ENCODE measurements around the gene SOD2. TPM values are rescaled to one million over a fixed set of nuclear protein-coding genes. Genes with fewer than 3 reads are reported as not detected.
"Not testable (repeated sequence)": the region's sequence is repeated elsewhere in the genome, so short reads cannot be mapped to it uniquely, and the experiment has no call there.

The SOD2 gene
- polyA plus RNA-seq, 1 of the 3 experiments (the other 2 are of a cell fraction): 26.8 TPM

GRCh38 chr6:159691133-159691962 is 1.7 kb downstream of the SOD2 start:
- H3K9me3 ChIP-seq: no peaks in the 10 kb centered on the region
- POLR2A ChIA-PET: no interaction called here
- peak; percentile 51 for DNase-seq
- peak; percentile 79 for TF ChIP-seq RAD21 (IDR thresholded peaks at IDR 0.05; ENCODE audit: low read length)
- peak; percentile 87 for TF ChIP-seq CTCF (IDR thresholded peaks at IDR 0.05)
- TF ChIP-seq JUND (IDR thresholded peaks at IDR 0.05): no peak
- TF ChIP-seq SMC3 (IDR thresholded peaks at IDR 0.05; ENCODE audit: low read depth, low read length): peak; percentile 49
- H3K4me2 ChIP-seq: peak overlapping the region; percentile 97
- H3K4me1 ChIP-seq (ENCODE audit: control insufficient read depth in 1 of 2, insufficient read depth in 2 of 2, low read depth in 1 of 2, low read length in 1 of 2): peaks cover 5 to 10% of the 10 kb centered on the region in 2 experiments; a peak in 3 of 4 replicates
- no peaks in the 10 kb centered on the region for H3K9me2 ChIP-seq
- H3F3A ChIP-seq (replicated peaks; ENCODE audit: insufficient read depth): peaks cover 4% of the 10 kb centered on the region
- WGBS (ENCODE audit: low lambda C conversion rate): 14% methylated on average over 11 of the region's 11 CpGs
- H3K36me3 ChIP-seq (replicated peaks in 1 of 2; ENCODE audit: control insufficient read depth in 1 of 2, insufficient read depth in 2 of 2, low read length in 1 of 2): peaks cover 4 to 10% of the 10 kb centered on the region in 2 experiments
- 0 out of 2 replicates have a peak overlapping the region, but pooled peaks have one; percentile 69 for H2AFZ ChIP-seq (ENCODE audit: low read depth)
- H3K27ac ChIP-seq (ENCODE audit: low read depth in 2 of 2, low read length in 1 of 2): peak overlapping the region; percentile 33 to 48; a peak in 2 of 4 replicates
- peaks cover 54% of the 10 kb centered on the region for H3K79me2 ChIP-seq (ENCODE audit: insufficient read depth)
- H3K27me3 ChIP-seq (ENCODE audit: insufficient read depth): no peaks in the 10 kb centered on the region
- no peaks in the 10 kb centered on the region; the same call in 1 of the 2 replicates for H4K20me1 ChIP-seq (ENCODE audit: insufficient read depth)
- H3K4me3 ChIP-seq (ENCODE audit: low read depth in 2 of 2, low read length in 1 of 2): peak overlapping the region; percentile 74 to 80; a peak in 3 of 4 replicates
- H3K9ac ChIP-seq: peak overlapping the region; percentile 77; the same call in 1 of the 2 replicates
- CTCF ChIA-PET: interaction anchor here (0.6 to 4.4 kb wide), 31 partner anchors 8 to 542 kb away, joined by 3 to 24 read pairs (median 3); partner anchors contain the start of genes MRPL18, TCP1 and WTAP

GRCh38 chr6:159690135-159690534 is 2.9 kb downstream of the SOD2 start:
- H3K4me2 ChIP-seq; H2AFZ ChIP-seq (ENCODE audit: low read depth); H3K27me3 ChIP-seq (ENCODE audit: insufficient read depth); H4K20me1 ChIP-seq (ENCODE audit: insufficient read depth); H3F3A ChIP-seq (replicated peaks; ENCODE audit: insufficient read depth); H3K9ac ChIP-seq; H3K4me3 ChIP-seq (ENCODE audit: low read depth in 2 of 2, low read length in 1 of 2); H3K9me3 ChIP-seq; POLR2A ChIA-PET; H3K4me1 ChIP-seq (ENCODE audit: control insufficient read depth in 1 of 2, insufficient read depth in 2 of 2, low read depth in 1 of 2, low read length in 1 of 2); H3K27ac ChIP-seq (ENCODE audit: low read depth in 2 of 2, low read length in 1 of 2); DNase-seq; H3K9me2 ChIP-seq: not testable (repeated sequence)
- H3K79me2 ChIP-seq (ENCODE audit: insufficient read depth): peaks cover 54% of the 10 kb centered on the region
- WGBS (ENCODE audit: low lambda C conversion rate): 97% methylated on average over 13 of the region's 13 CpGs
- CTCF ChIA-PET: interaction anchor here (1.0 to 4.4 kb wide), 7 partner anchors 8 to 163 kb away, joined by 3 to 24 read pairs (median 5); partner anchors contain the start of gene WTAP
- H3K36me3 ChIP-seq (replicated peaks in 1 of 2; ENCODE audit: control insufficient read depth in 1 of 2, insufficient read depth in 2 of 2, low read length in 1 of 2): peaks cover 4 to 17% of the 10 kb centered on the region in 2 experiments

- Histone ChIP-seq H3K36me3 (replicated peaks in 1 of 2; ENCODE audit: control insufficient read depth in 1 of 2, insufficient read depth in 2 of 2, low read length in 1 of 2) (peaks cover 6 to 26% of the 10 kb centered on the region in 2 experiments), H3K4me1 (ENCODE audit: control insufficient read depth in 1 of 2, insufficient read depth in 2 of 2, low read depth in 1 of 2, low read length in 1 of 2) (peaks cover 3 to 10% of the 10 kb centered on the region in 2 experiments; a peak in 3 of 4 replicates), H3K9me2 (no peaks in the 10 kb centered on the region), H3K9ac (no peak overlapping the region), H3F3A (replicated peaks; ENCODE audit: insufficient read depth) (peaks cover 2% of the 10 kb centered on the region), H3K79me2 (ENCODE audit: insufficient read depth) (peaks cover 54% of the 10 kb centered on the region), H3K27ac (ENCODE audit: low read depth in 2 of 2, low read length in 1 of 2) (no peak overlapping the region), H4K20me1 (ENCODE audit: insufficient read depth) (no peaks in the 10 kb centered on the region; the same call in 1 of the 2 replicates), H3K4me3 (ENCODE audit: low read depth in 2 of 2, low read length in 1 of 2) (no peak overlapping the region), H3K4me2 (no peak overlapping the region), H3K9me3 (no peaks in the 10 kb centered on the region), H3K27me3 (ENCODE audit: insufficient read depth) (no peaks in the 10 kb centered on the region), H2AFZ (ENCODE audit: low read depth) (no peak overlapping the region)
- DNase-seq: no peak
- ChIA-PET POLR2A (no interaction called here), CTCF (interaction anchor here (1.0 kb wide), 1 partner anchor 96 kb away, joined by 3 read pairs; no protein-coding TSS in a partner anchor)
- WGBS (ENCODE audit: low lambda C conversion rate): 86% methylated on average over 6 of the region's 6 CpGs
- TF ChIP-seq TCF12 (IDR thresholded peaks at IDR 0.05) (no peak), TEAD4 (IDR thresholded peaks at IDR 0.05; ENCODE audit: borderline replicate concordance, insufficient read depth) (no peak), YY1 (IDR thresholded peaks at IDR 0.05; ENCODE audit: low read depth) (no peak), CHD2 (IDR thresholded peaks at IDR 0.05; ENCODE audit: low read length, partially characterized antibody) (no peak), GATA2 (CRISPR knock-in tag; IDR thresholded peaks at IDR 0.05) (no peak), NFIC (IDR thresholded peaks at IDR 0.05; ENCODE audit: borderline replicate concordance) (no peak), RCOR1 (IDR thresholded peaks at IDR 0.05; ENCODE audit: low read length) (no peak), EZH2phosphoT487 (IDR thresholded peaks at IDR 0.05; ENCODE audit: borderline replicate concordance, low read depth) (no peak), FOSL2 (IDR thresholded peaks at IDR 0.05; ENCODE audit: borderline replicate concordance, low read depth) (no peak), RAD21 (IDR thresholded peaks at IDR 0.05; ENCODE audit: low read length) (no peak), EP300 (IDR thresholded peaks at IDR 0.05; ENCODE audit: borderline replicate concordance in 1 of 2, low read depth in 1 of 2, low read length in 1 of 2) (no peak), FOXM1 (IDR thresholded peaks at IDR 0.05; ENCODE audit: low read depth) (no peak), RXRA (IDR thresholded peaks at IDR 0.05; ENCODE audit: borderline replicate concordance, low read depth) (no peak), FOXJ3 (CRISPR knock-in tag; IDR thresholded peaks at IDR 0.05) (no peak)
- TF ChIP-seq, protein P1, sequence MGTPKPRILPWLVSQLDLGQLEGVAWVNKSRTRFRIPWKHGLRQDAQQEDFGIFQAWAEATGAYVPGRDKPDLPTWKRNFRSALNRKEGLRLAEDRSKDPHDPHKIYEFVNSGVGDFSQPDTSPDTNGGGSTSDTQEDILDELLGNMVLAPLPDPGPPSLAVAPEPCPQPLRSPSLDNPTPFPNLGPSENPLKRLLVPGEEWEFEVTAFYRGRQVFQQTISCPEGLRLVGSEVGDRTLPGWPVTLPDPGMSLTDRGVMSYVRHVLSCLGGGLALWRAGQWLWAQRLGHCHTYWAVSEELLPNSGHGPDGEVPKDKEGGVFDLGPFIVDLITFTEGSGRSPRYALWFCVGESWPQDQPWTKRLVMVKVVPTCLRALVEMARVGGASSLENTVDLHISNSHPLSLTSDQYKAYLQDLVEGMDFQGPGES (IDR thresholded peaks at IDR 0.05; ENCODE audit: low read depth, low read length): no peak
- TF ChIP-seq, protein P2, sequence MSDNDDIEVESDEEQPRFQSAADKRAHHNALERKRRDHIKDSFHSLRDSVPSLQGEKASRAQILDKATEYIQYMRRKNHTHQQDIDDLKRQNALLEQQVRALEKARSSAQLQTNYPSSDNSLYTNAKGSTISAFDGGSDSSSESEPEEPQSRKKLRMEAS (IDR thresholded peaks at IDR 0.05; ENCODE audit: low read depth): no peak
Measured at GRCh38 chr6:159689001-159689400, 4.0 kb downstream of the SOD2 start.
